ENCODE measurements around the gene TMEM178A.

- no peak for TF ChIP-seq CTCF (IDR thresholded peaks at IDR 0.05)
- no peak for TF ChIP-seq POLR2A (IDR thresholded peaks at IDR 0.05)
Measured at GRCh38 chr2:39720970-39721369, 55.3 kb downstream of the TMEM178A start.
